Activated CD4-positive, alpha-beta T cell treated with anti-CD3 and anti-CD28 coated beads for 1 hour (primary cell): ENCODE measurements around the gene OTOL1.
"Not testable (repeated sequence)": the region's sequence is repeated elsewhere in the genome, so short reads cannot be mapped to it uniquely, and the experiment has no call there.

Experiments
- DNase-seq: peaks from one replicate; pipeline ENCODE4 v3.0.0-alpha.2; 2020

OTOL1 gene

DNA sequence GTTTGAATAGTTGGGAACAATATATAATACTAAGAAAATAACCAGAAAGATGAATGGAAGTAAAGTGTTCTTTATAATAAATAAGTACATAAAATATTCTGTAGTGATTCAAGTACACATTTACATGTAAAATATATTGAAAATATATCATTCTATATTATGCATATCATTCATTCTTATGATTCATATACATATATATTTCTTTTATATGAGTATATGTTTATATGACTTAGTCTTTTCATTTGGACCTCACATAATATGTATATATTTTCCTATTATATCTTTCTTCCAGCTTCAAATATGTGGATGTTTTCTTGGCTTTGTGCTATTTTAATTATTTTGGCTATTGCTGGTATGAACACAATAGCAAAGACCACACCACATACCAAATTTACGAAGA lies at the start of gene OTOL1:
TSS of gene OTOL1 (plus strand) at position 301 of the 400 bp plus-strand sequence. CDS start at position 301, 0 bp downstream.
- DNase-seq, result no peak

DNA sequence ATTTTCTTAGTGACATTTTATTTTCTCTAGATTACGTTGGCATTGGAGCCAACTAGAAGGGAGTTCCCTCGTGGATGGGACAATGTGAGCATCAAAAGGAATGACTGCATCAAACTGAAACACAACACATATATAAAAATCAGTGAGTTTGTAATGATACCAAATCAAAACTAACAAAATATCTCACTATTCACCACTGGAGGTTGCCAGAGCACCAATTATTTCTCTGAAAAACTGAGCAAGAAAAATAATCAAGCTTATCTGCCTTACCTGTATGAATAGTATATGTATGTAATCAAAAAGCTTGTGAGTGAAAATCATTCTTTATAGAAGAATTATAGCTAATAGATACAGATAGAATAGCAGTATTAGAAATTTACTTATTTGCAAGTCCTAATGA lies 46.8 kb upstream of the OTOL1 start:
- no peak for DNase-seq

DNA sequence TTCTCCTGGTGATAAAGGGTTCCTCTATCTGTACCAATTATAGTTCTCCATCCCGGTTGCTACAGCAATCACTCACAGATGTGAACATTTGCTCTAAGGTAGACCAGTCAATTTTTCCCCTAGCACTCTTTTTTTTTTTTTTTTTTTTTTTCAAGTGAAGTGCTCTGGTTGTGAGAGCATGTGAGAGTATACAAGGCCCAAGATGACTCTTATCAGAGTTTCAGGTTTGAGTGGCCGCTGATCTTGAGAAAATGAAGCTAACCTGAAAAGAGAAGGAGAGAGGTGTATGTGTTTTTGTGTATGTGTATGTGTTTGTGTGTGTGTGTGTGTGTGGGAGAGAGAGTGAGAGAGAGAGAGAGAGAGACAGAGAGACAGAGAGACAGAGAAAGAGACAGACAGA lies 44.4 kb upstream of the OTOL1 start:
- no peak for DNase-seq

DNA sequence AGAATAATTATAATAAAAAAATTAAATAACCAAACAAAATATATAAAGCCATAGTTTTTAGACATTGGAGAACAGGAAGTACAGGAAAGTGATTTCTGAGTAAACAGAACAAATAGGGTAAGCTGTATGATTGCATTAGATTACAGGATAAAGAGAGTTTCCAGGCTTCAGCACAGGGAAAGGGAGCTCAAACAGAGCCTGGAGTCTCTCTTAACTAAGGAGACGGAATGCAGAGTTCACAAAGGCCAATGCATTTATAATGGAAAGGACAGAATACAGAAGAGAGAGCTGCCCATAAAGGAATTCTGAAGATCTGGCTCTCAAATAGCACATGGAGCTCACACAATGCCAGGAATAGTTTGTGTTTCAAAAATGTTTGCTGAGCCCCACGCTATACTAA lies 42.0 kb upstream of the OTOL1 start:
- DNase-seq, result no peak

DNA sequence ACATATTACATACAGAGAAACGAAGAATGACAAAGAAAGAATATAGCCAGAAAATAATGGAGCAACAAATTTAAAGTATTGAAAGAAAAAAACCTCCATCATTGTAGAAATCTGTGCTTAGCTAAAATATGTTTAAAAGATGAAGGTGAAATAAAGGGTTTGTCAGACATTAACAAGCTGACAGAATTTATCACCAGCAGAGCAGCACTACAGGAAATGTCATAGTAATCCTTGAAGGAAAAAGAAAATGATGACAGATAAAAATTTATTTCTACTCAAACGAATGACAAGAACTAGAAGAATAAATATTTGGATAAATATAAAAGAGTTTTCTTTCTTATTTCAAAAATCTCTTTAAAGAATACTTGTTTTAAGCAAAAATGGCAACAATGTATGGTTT lies 40.6 kb upstream of the OTOL1 start:
- DNase-seq, result no peak

DNA sequence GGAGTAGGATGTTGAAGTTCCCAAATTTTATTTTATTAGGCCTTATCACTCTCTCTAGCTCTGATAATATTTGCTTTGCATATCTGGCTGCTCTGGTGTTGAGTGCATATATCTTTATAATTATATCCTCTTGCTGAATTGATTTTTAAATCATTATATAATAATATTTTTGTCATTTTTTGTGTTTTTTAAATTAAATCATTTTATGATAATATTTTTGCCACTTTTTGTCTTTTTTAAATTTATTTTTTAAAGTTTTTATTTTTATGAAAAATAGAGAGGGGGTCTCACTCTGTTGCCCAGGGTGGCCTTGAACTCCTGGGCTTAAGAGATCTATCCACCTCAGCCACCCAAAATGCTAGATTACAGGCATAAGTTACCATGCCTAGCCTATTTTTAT lies 34.5 kb upstream of the OTOL1 start:
- DNase-seq, result no peak

DNA sequence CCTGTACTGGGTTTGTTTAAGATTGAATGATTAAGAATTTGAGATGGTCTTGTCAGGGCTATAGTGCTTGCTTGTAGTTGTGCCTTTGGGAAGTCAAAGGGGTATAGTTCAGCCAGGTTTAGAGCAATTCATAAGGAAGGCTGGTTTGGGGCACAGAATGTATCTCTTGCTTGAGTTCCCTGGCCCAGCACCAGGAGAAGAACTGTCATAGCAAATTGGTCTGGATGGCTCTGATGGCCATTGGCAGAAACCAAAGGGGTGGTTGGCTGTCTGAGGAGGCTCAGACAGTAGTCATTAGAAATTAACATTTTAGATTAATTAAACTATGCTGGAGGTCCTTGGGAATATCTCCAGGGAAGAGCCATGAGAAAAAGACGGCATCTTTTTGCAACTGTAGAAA lies 25.4 kb upstream of the OTOL1 start:
- no peak for DNase-seq

DNA sequence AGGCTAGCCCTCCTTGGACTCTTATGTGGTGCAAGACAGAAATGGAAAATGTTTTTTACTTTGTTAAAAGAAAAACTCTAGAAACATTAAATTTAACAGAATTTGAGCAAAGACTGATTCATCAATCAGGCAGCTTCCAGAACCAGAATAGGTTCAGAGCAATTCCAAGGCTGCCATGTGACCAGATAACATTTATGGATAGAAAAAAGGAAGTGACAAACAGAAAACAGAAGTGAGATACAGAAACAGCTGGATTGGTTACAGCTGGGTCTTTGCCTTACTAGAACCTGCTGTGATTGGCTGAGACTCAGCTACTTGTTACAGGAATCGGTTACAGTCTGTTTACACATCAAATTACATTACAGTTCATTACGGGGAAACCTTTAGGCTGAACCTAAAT lies 22.5 kb upstream of the OTOL1 start:
- DNase-seq, result no peak

DNA sequence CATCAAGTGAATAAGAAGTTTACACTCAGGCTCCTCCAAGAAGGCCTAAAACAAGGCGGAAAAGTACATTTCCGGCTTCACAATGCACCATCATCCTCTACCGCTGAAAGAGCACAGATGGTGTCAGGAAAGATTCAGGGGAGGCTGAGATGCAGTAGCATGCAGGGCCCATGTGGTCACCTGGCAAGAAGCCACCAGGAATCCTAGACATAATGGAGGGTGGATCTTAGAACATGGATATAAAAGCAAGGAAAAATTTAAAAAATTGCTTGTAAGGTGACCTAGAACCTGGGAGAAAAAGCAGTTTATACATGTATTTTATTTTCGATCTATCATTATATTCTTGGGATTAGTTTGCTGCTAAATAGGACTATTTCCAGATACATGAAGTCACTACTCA lies 21.9 kb upstream of the OTOL1 start:
- DNase-seq, result no peak

DNA sequence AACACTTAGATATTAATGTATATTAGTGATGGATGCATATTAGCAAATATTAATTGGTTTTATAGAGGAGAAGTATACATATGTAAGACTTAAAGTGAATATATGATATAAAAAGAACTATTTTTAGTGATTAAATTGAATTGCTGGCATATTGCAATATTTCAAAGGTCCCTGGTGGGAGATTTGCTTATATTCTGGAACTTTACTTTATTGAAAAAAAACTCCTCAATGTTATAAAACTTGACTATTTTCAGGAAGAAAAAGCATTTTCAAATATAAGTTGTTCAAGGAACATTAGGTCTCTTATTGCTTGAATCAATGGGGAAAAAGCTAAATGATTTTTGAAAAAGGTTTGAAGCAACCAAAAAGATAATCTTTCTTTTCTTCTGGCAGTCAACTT lies 21.4 kb upstream of the OTOL1 start:
- DNase-seq, result no peak

DNA sequence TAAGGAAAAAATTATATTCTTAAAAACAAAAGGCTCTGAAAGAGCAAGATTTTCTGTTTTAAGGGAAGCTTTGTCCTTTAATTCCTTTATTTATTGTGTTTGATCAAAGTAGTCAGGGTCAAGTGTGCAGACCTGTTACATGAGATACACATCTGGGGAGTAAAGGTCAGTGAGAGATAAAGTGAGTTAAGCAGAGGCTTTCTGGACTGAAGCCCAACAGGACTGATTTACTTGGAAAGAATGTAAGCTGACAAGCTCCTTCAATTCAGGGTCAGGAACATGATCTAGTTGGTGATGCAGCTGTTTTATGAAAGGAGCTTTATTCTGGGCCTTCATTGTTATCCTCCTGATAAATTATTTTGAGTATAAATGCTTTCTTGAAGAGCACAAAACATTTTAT lies 20.7 kb upstream of the OTOL1 start:
- no peak for DNase-seq

DNA sequence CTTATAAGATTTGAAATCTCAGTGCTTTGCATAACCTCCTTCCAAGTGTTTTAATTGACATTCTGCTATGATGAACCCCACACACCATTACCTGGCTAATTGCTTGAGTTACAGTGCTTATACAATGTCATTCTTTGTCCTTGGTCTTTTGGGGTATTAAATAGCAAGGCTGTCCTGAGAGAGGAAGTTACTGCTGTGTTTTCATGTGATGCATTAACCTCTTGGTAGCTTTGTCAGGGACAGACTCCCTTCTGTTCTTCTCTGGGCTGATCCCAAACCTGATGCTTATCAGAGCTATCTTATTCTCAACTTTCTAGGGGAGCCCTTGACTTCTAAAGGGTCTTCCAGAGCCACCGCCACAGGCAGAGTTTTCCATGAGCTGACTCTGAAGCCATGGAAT lies 12.4 kb upstream of the OTOL1 start:
- no peak for DNase-seq

DNA sequence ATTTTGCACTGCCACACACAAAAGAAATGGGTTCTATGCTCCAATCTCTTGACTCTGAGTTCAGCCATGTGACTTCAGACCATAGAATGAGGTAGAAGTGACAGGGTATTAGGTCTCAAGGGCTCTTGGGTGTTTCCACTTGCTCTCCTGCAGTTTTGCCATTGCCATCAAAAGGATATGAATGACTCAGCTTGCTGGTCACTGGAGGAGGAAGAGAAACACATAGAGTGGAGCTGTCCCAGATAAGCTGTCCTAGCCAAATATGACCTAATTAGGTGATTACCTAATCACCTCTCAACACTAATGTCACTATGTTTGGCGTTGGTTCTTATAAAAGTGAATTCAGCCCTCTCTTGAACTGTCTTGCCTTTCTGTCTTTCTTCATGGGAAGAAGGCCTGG lies 8.3 kb upstream of the OTOL1 start:
- not testable (repeated sequence) for DNase-seq

DNA sequence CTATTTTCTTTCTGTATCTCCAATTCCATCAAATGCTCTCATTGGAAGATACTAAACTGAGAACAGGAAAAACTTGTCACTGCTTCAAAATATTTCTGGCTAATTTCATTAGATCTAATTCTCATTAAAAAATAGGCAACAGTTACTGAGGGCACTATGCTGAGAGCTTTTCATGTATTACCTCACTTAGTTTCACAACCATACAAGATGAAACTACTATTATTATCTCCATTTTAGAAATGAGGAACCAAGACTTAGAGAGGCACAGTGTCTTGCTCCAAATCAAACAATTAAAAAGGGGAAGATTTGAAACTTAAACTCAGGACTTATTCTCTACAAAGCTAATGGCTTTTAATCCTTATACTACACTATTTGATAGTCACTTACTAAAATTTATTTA lies 7.2 kb upstream of the OTOL1 start:
- no peak for DNase-seq

DNA sequence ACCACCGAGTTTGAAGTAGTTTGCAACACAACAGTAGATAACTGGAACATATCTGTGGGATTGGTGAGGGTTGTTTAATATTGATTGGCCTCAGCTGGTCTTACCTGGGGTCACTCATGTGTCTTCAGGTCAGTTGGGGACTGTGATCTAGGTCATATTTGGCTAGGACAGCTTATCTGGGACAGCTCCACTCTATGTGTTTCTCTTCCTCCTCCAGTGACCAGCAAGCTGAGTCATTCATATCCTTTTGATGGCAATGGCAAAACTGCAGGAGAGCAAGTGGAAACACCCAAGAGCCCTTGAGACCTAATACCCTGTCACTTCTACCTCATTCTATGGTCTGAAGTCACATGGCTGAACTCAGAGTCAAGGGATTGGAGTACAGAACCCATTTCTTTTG lies 5.8 kb upstream of the OTOL1 start:
- not testable (repeated sequence) for DNase-seq

DNA sequence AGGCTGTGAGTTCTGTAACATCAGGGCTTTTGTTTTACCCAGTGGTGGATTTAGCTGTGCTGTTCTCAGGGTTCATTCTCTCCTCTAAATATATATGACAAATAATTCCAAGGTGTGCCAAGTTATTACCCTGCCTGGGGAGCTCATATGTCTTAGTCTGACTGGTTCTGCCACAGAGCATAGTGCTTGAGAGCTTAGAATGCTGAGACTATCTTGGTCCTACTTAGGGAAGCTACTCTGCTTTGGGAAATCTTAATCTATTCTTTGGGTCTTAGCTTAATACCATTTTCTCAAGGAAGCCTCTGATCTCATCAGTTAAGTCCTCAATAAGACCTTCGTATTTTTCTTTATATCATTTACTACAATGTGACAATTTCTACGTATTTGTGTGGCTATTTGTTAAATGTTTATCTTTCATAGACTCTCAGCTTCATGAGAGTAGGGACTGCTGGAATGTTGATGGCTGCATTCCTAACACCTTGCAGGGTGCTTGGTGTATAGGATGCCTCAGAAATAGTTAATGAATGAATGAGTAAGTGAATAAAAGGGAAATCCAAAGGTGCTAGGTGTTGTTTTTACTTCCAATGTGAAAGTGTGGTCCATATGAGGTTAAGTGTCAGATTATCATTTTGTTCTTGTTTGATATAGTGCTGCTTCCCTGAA lies 1.8 kb downstream of the OTOL1 start:
- DNase-seq, result no peak

DNA sequence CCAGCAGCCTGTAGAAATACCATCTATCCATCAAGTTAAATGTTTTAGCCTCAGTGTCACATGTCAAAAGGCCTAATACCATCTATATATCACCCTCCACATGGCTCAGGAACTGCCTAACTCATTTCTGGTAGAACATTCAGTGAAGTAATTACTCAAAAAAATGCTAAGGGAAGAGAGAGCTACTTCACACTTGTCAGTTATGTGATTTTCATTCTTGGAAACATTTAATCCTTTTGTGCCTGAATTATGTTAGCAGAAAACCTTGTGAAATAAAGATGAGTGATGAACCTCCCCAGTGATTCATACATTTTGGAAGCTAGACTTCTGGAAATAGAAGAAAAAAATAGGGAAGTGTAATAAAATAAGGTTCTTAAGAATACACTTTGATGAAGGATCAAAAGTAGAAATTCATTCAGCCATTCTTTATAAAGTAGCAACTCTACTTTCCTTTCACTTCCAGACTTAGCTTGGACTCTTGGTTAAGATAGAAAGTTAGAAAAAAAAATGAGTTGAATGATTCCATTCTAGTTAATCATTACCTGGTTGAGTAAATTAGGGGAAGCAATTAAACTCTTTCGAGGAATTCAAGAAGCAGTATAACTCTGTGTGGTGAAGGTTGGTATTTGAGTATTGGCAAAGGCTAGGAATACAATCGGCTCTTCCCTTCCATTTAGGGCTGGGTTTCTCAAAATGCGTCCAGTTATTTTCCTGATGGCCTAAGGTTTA lies 3.6 kb downstream of the OTOL1 start:
- no peak for DNase-seq

DNA sequence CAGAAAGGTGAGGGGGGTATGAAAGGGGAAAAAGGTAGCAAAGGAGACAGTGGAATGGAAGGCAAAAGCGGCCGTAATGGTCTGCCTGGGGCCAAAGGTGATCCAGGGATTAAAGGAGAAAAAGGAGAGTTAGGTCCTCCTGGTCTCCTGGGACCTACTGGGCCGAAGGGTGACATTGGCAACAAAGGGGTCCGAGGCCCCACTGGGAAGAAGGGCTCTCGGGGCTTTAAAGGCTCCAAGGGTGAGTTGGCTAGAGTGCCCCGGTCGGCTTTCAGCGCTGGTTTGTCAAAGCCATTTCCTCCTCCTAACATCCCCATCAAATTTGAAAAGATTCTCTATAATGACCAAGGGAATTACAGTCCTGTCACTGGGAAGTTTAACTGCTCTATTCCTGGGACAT lies 6.7 kb downstream of the OTOL1 start:
- no peak for DNase-seq

DNA sequence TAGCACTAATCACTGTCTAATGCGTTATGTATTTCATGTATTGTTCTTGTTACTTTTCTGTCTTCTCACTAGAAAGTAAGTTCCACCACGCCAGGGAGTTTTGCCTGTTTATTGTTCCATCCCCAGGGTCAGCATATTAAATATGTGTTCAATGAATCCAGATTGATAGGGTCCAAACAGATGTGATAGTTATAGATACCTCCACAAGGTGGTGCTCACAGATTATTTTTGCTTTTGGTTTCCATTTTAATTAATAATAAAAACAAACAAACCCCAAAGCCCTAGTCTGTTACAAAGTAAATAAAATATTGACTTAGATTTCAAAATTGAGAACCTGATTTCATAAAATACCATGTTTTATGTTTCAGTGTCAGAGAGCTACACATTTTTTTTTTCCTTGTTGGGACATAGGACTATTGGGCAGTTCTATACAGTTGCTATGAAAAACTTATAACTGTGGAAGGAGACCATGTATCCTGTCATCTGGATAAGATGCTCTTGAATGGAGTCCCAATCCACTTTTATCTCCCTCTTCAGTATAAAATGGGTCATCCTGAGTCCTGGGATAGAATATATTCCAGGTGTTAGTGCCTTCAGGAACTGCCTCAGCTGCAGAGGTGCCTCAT lies 12.4 kb downstream of the OTOL1 start:
- no peak for DNase-seq

DNA sequence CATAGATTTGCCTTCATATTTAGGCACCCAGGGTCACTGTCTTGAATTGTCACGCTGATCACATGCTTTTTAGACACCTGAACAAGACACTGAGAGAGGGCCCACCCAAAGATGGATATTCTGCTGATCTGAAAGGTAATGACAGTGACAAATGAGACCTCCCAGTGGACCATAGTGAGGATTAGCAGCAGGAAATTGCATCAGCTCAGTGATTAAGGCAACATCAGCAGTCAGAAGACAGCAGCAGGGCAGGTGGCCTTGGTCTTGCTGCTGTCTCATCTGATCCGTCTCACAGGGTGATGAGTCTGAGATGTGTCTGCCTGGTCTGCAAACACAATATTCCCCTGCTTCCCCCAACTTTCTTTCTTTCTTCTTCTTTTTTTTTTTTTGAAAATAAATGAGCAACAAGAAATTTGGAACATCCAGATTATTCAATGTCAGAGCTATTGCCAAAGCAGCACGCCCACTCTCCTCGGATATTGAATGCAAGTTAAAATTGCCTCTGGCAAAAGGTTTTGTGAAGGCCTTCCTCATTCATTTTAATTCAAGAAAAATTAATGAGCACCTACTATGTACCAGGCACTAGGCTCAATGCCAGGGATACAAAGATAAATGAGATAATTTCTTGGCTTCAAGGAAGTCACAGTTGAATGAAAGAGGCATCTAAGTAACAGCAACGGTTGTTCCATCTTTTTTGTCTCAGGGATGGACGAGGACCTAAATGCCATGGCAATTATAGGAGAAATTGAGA lies 14.1 kb downstream of the OTOL1 start:
- no peak for DNase-seq

DNA sequence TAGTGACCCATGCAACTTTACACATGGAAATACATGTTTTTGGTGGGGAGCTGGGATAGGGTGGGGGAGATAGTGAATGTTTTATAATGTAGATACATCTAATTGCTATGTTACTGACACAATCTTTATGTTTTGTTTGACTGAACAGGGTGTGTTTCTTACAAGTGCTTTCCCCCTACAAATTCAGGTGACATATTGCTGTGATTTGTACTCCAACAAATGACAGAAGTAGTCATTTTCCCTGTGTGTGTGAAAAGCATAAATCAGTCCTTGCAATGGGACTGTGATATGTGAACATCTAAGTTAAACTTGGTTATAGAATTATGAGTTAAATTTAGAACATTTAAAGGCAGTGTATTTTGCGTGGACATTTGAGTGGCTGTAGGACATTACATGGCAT lies 27.3 kb downstream of the OTOL1 start:
- DNase-seq, result no peak

DNA sequence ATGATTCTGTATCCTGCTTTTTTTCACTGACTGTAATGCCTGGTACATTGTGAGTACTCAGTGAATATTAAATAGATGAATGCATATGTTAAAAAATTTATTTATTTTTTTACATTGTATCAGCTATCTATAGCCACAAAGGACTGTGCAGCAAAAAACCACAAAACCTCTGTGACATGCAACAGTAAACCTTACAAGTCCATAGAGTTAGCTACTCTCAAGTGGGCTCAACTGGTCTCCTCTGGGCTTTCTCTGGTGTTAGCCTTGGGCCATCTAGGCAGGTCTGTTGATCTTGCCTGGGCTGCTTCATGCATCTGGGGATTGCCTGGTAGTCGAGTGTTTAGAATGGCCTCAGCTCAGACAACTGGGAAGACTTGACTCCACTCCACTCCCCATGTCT lies 35.3 kb downstream of the OTOL1 start:
- DNase-seq, result no peak

DNA sequence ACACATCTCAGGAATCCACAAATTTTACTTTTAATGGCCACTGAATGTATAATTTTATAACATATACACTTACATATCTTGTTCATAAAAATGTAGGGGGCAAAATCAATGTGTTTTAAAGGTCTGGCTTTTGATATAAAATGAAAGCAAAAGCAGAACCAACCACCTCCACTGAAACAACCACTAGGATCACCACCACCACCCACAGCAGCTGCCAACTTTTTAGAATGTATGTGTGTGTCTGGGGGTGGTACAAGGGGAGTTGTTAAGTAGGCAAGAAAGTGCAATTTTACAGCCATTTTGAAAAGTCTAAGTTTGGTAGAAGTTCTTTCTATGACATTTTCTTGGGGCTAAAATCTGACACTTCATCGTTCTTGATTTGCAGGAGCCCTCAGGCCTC lies 44.0 kb downstream of the OTOL1 start:
- no peak for DNase-seq

DNA sequence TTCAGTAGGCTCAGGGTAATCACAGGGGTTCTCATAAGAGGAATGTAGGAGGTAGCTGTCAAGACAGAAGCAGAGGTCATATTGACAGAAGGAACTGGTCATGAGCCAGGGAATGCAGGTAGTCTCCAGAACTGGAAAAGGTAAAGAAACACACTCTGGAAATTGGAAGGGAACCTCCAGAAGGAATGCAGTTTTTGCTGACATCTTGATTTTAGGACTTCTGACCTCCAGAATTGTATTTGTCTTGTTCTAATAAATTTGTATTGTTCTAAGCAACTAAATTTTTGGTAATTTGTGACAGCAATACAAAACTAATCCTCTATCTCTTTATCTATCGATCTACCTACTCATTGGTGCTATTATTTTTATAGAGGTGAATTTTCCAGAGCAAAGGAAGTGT lies 49.2 kb downstream of the OTOL1 start:
- DNase-seq, result no peak
